HEK293 (cell line): ENCODE data around the gene GALNT2.

Experiments
- CTCF ChIA-PET: fragments of 350-600 bp; formaldehyde crosslinking; extraction: SDS; loops from one replicate; lab custom pipeline; 2021; ENCODE audit warnings: antibody characterized with exemption; lab: Yijun Ruan, JAX
- POLR2A ChIA-PET: fragments of 300-600 bp; formaldehyde crosslinking; extraction: SDS; loops from one replicate; lab custom pipeline; 2020; ENCODE audit warnings: antibody characterized with exemption, inconsistent platforms; lab: Yijun Ruan, JAX
- H3K27ac ChIP-seq: fragments of 200-500 bp; sonication (Bioruptor generic); 2 replicates; pipeline ENCODE4 v1.5.1; 2014; ENCODE audit warnings: low read depth, low read length, control low read depth, inconsistent platforms; ENCODE audit errors: extremely low read depth
- H3K36me3 ChIP-seq, 2 experiments: fragments of 200-500 bp in 1 of 2; sonication (Bioruptor generic) in 1 of 2; 1 replicate in 1 of 2; 2 replicates in 1 of 2; pipeline ENCODE4 v1.5.1; 2014 to 2017; ENCODE audit warnings: inconsistent platforms in 2 of 2, low read length in 2 of 2; ENCODE audit not compliant: control insufficient read depth in 2 of 2, insufficient read depth in 1 of 2
- H3K4me1 ChIP-seq: fragments of 200-500 bp; sonication (Bioruptor generic); 2 replicates; pipeline ENCODE4 v1.5.1; 2014; ENCODE audit warnings: mild to moderate bottlenecking, low read length, inconsistent platforms; ENCODE audit not compliant: control insufficient read depth, insufficient read depth
- H3K4me3 ChIP-seq: 2 replicates; pipeline ENCODE4 v1.5.1; 2011; ENCODE audit warnings: low read depth, mild to moderate bottlenecking, control low read depth, low read length, moderate library complexity
- H3K9me3 ChIP-seq: fragments of 200-500 bp; sonication (Bioruptor generic); 2 replicates; pipeline ENCODE4 v1.5.1; 2014; ENCODE audit warnings: low read depth, low read length, inconsistent platforms; ENCODE audit not compliant: control insufficient read depth, insufficient read depth
- EGR2 ChIP-seq: fragments of 450-650 bp; formaldehyde crosslinking; IDR thresholded peaks from 2 replicates; pipeline ENCODE4 v1.5.1; 2016; ENCODE audit warnings: low read depth, missing biosample characterization, missing genetic modification characterization
- GFI1B ChIP-seq: fragments of 450-650 bp; formaldehyde crosslinking; IDR thresholded peaks from 2 replicates; pipeline ENCODE4 v1.5.1; 2016; ENCODE audit warnings: missing biosample characterization, missing genetic modification characterization
- KLF1 ChIP-seq: fragments of 450-650 bp; formaldehyde crosslinking; IDR thresholded peaks from 2 replicates; pipeline ENCODE4 v1.5.1; 2016; ENCODE audit warnings: missing biosample characterization, missing genetic modification characterization
- KLF17 ChIP-seq: fragments of 450-650 bp; formaldehyde crosslinking; IDR thresholded peaks from 2 replicates; pipeline ENCODE4 v1.5.1; 2016; ENCODE audit warnings: missing biosample characterization, missing genetic modification characterization
- OSR2 ChIP-seq: fragments of 450-650 bp; formaldehyde crosslinking; IDR thresholded peaks from 2 replicates; pipeline ENCODE4 v1.5.1; 2016; ENCODE audit warnings: missing biosample characterization, missing genetic modification characterization
- OVOL3 ChIP-seq: fragments of 450-650 bp; formaldehyde crosslinking; IDR thresholded peaks from 2 replicates; pipeline ENCODE4 v1.5.1; 2016; ENCODE audit warnings: missing biosample characterization, missing genetic modification characterization
- SCRT2 ChIP-seq: fragments of 450-650 bp; formaldehyde crosslinking; IDR thresholded peaks from 2 replicates; pipeline ENCODE4 v1.5.1; 2016; ENCODE audit warnings: missing biosample characterization, missing genetic modification characterization
- WT1 ChIP-seq: fragments of 450-650 bp; formaldehyde crosslinking; IDR thresholded peaks from 2 replicates; pipeline ENCODE4 v1.5.1; 2016; ENCODE audit warnings: missing biosample characterization, missing genetic modification characterization
- YY1 ChIP-seq: fragments of 450-650 bp; formaldehyde crosslinking; IDR thresholded peaks from 2 replicates; pipeline ENCODE4 v1.5.1; 2018; ENCODE audit warnings: missing biosample characterization, missing genetic modification characterization
- ZBTB7A ChIP-seq: fragments of 450-650 bp; formaldehyde crosslinking; IDR thresholded peaks from 2 replicates; pipeline ENCODE4 v1.5.1; 2016; ENCODE audit warnings: low read depth, missing biosample characterization, missing genetic modification characterization
- ZBTB8A ChIP-seq: fragments of 450-650 bp; formaldehyde crosslinking; IDR thresholded peaks from 2 replicates; pipeline ENCODE4 v1.5.1; 2016; ENCODE audit warnings: missing biosample characterization, missing genetic modification characterization
- ZFP41 ChIP-seq: fragments of 450-650 bp; formaldehyde crosslinking; IDR thresholded peaks from 2 replicates; pipeline ENCODE4 v1.5.1; 2016; ENCODE audit warnings: missing biosample characterization, missing genetic modification characterization, borderline replicate concordance
- ZIC2 ChIP-seq: fragments of 450-650 bp; formaldehyde crosslinking; IDR thresholded peaks from 2 replicates; pipeline ENCODE4 v1.5.1; 2016; ENCODE audit warnings: missing biosample characterization, missing genetic modification characterization
- ZNF184 ChIP-seq: fragments of 450-650 bp; IDR thresholded peaks from 2 replicates; pipeline ENCODE4 v1.5.1; 2018; ENCODE audit warnings: missing biosample characterization, mild to moderate bottlenecking, missing genetic modification characterization
- ZNF280C ChIP-seq: fragments of 450-650 bp; formaldehyde crosslinking; IDR thresholded peaks from 2 replicates; pipeline ENCODE4 v1.5.1; 2016; ENCODE audit warnings: missing biosample characterization, missing genetic modification characterization
- ZNF311 ChIP-seq: fragments of 450-650 bp; formaldehyde crosslinking; IDR thresholded peaks from 2 replicates; pipeline ENCODE4 v1.5.1; 2017; ENCODE audit warnings: missing biosample characterization, missing genetic modification characterization, borderline replicate concordance
- ZNF341 ChIP-seq: fragments of 450-650 bp; formaldehyde crosslinking; IDR thresholded peaks from 2 replicates; pipeline ENCODE4; 2016; ENCODE audit warnings: low read depth, missing biosample characterization, missing genetic modification characterization
- ZNF518A ChIP-seq: fragments of 450-650 bp; formaldehyde crosslinking; conservative IDR thresholded peaks from 2 replicates; pipeline ENCODE4 v1.5.1; 2016; ENCODE audit warnings: low read depth, missing biosample characterization, missing genetic modification characterization
- ZNF600 ChIP-seq: fragments of 450-650 bp; formaldehyde crosslinking; IDR thresholded peaks from 2 replicates; pipeline ENCODE4 v1.5.1; 2016; ENCODE audit warnings: missing biosample characterization, missing genetic modification characterization
- ZNF626 ChIP-seq: fragments of 450-650 bp; sonication (Bioruptor Pico); formaldehyde crosslinking; IDR thresholded peaks from 2 replicates; pipeline ENCODE4 v1.5.1; 2018; ENCODE audit warnings: missing biosample characterization, missing genetic modification characterization, inconsistent platforms
- ZSCAN18 ChIP-seq: fragments of 450-650 bp; formaldehyde crosslinking; IDR thresholded peaks from 2 replicates; pipeline ENCODE4 v1.5.1; 2016; ENCODE audit warnings: missing biosample characterization, missing genetic modification characterization

The GALNT2 gene

GRCh38 chr1:230136453-230137336, 69.7 kb downstream of the GALNT2 start:
- ChIA-PET CTCF (interaction anchor here (1.1 kb wide), 1 partner anchor 20 kb away, joined by 3 read pairs; no protein-coding TSS in a partner anchor), POLR2A (no interaction called here)
- peaks cover 8% of the 10 kb centered on the region for H3K4me1 ChIP-seq
- H3K4me3 ChIP-seq = no peak overlapping the region
- H3K9me3 ChIP-seq = no peaks in the 10 kb centered on the region
- TF ChIP-seq KLF1 (tag by site-specific recombination) (no peak), ZFP41 (no peak), ZNF600 (tag by site-specific recombination) (0 out of 2 replicates have a peak, but pooled peaks have one; percentile 19), OVOL3 (no peak), ZNF341 (peak; percentile 49), GFI1B (no peak), ZNF280C (tag by site-specific recombination) (no peak)
- TF ChIP-seq, all 188 proteins: peak for 2
- Histone ChIP-seq H3K27ac (no peak overlapping the region), H3K36me3 (no peaks in the 10 kb centered on the region)

- peaks cover 8% of the 10 kb centered on the region for H3K4me1 ChIP-seq
- no peaks in the 10 kb centered on the region for H3K36me3 ChIP-seq
- H3K27ac ChIP-seq = no peak overlapping the region
- POLR2A ChIA-PET = no interaction called here
- TF ChIP-seq YY1 (tag by site-specific recombination) = no peak
- TF ChIP-seq ZNF341 = 0 out of 2 replicates have a peak, but pooled peaks have one; percentile 4
- no peak for TF ChIP-seq ZNF626 (tag by site-specific recombination)
- TF ChIP-seq ZIC2 (tag by site-specific recombination) = peak; percentile 64
- TF ChIP-seq SCRT2 (tag by site-specific recombination) = 0 out of 2 replicates have a peak, but pooled peaks have one; percentile 20
- TF ChIP-seq ZSCAN18 = no peak
- H3K4me3 ChIP-seq = no peak overlapping the region
- CTCF ChIA-PET = interaction anchor here (1.1 kb wide), 1 partner anchor 21 kb away, joined by 3 read pairs; no protein-coding TSS in a partner anchor
- H3K9me3 ChIP-seq = no peaks in the 10 kb centered on the region
Measured at GRCh38 chr1:230137337-230137815, 70.3 kb downstream of the GALNT2 start.

GRCh38 chr1:230138561-230139239, 71.7 kb downstream of the GALNT2 start:
- CTCF ChIA-PET = no interaction called here
- no peak overlapping the region for H3K27ac ChIP-seq
- TF ChIP-seq ZBTB8A (tag by site-specific recombination) (no peak), ZNF518A (tag by site-specific recombination) (no peak), WT1 (tag by site-specific recombination) (no peak), OSR2 (tag by site-specific recombination) (no peak), EGR2 (tag by site-specific recombination) (no peak), ZNF184 (tag by site-specific recombination) (no peak), KLF17 (no peak), ZBTB7A (tag by site-specific recombination) (no peak), ZNF311 (tag by site-specific recombination) (no peak)

More at GRCh38 chr1:230138561-230139239, 71.7 kb downstream of the GALNT2 start:
- Histone ChIP-seq H3K9me3 (no peaks in the 10 kb centered on the region), H3K4me1 (peaks cover 8% of the 10 kb centered on the region), H3K4me3 (no peak overlapping the region), H3K36me3 (no peaks in the 10 kb centered on the region)
- POLR2A ChIA-PET = no interaction called here
